T-helper 2 cell (primary cell): Measurements from ENCODE around the gene CYP2U1.
"Not testable (repeated sequence)": the region's sequence is repeated elsewhere in the genome, so short reads cannot be mapped to it uniquely, and the experiment has no call there.

ENCODE experiments used
- DNase-seq, 5 experiments: peaks; one replicate each; pipeline versions ENCODE4 v3.0.0 to v3.0.0-alpha.2; 2012 to 2022

Gene CYP2U1

DNA sequence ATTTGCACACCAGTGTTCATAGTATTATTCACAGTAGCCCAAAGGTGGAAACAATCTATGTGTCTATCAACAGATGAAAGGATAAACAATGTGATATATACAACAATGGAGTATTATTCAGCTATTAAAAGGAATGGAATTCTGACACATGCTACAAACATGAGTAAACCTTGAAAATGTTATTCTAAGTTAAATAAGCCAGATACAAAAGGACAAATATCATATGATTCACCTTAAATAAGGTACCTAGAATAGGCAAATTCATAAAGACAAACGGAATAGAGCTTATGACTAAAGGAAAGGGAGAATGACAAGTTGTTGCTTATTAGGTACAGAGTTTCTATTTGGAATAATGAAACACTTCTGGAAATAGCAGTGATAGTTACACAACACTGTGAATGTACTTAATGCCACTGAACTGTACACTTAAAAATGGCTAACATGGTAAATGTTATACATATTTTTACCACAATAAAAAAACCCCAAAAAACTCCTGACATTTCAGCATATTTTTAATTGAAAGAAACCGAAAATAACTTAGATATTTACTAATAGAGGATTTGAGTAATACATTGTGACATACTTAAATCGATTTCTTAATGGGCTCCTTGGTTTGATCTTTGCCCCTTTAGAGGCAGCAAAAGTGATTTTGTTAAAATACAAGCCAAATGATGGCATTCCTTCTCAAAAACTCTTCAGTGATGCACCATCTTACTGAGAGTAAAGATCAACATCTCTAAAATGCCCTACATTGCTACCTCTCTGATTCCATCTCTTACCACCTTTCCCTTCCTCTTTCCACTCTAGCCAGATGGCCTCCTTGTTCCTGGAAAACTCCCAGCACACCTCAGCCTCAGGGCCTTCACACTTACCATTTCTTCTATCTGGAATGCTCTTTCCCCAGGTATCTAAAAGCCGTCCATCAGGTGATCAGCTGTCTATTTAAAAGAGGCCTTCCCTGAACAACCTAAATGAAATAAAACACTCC, 8.6 kb upstream of the CYP2U1 start:
- DNase-seq: no peak

DNA sequence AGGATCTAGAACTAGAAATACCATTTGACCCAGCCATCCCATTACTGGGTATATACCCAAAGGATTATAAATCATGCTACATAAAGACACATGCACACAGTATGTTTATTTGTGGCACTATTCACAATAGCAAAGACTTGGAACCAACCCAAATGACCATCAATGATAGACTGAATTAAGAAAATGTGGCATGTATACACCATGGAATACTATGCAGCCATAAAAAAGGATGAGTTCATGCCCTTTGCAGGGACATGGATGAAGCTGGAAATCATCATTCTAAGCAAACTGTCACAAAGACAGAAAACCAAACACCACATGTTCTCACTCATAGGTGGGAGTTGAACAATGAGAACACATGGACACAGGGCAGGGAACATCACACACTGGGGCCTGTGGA, 5.6 kb upstream of the CYP2U1 start:
- DNase-seq: not testable (repeated sequence)

DNA sequence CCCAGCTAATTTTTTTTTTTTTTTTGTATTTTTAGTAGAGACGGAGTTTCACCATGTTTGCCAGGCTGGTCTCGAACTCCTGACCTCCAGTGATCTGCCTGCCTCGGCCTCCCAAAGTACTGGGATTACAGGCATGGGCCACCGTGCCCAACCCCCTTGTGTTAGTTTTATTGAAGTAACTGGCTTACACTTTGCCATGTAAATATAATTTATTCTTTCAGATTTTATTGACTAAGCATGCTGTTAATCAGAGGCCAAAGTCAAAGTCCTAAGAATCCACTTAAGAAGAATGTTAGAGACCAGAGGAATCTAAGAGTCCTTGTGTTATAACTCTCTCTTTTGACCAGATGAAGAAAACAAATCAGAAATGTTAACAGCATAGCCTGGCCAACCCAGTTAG, 4.5 kb upstream of the CYP2U1 start:
- DNase-seq: not testable (repeated sequence)

DNA sequence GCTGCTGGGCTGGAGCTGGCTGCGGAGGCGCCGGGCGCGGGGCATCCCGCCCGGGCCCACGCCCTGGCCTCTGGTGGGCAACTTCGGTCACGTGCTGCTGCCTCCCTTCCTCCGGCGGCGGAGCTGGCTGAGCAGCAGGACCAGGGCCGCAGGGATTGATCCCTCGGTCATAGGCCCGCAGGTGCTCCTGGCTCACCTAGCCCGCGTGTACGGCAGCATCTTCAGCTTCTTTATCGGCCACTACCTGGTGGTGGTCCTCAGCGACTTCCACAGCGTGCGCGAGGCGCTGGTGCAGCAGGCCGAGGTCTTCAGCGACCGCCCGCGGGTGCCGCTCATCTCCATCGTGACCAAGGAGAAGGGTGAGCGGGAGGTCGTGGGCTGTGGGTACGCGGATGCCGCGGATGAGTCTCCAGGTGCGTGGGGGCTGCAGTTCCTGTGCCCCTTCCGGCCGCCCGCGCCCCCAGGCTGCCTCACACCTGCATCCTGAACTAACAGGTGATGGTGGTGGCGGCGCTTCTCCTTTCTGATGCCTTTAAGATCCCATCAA, 499 bp downstream of the CYP2U1 start:
- peak in 4 of 5 experiments; percentile 7 to 21 (median 12) for DNase-seq

DNA sequence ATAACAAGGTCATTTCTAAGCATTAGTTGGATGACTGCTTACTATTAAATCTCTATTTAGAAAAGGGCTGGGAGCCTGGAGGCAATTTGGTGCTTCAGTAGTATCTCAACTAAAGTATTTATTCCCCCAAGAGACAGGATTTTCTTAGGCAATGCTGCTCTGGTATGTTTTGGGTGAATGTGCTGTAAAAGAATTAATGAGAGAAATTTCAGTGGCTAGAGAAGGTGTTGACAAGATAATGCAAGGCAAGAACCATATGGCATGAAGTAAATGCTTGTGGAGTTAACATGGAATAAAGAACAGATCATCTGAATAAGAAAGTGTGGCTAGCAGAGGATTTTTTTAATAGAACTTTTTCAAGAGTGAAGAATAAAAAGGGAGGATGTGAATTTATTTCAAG, 3.9 kb downstream of the CYP2U1 start:
- DNase-seq: no peak

DNA sequence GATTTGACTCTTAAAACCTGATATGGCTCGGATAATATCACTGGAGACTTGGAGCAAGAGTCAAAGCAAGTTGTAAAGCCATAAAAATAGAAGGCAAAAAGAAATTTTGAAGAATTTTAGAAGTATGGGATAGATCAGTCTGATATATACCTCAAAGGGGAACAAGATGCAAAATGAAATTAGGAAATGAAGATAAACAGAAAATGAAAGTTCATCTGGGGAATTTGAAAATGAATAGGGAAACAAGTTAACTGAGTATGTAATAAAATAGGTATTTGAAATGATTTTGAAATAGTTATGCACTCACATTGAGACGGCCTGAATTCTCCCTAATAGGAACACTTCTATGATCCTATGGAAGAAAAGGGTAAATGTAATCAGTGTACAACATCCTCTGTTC, 5.7 kb downstream of the CYP2U1 start:
- DNase-seq: no peak

DNA sequence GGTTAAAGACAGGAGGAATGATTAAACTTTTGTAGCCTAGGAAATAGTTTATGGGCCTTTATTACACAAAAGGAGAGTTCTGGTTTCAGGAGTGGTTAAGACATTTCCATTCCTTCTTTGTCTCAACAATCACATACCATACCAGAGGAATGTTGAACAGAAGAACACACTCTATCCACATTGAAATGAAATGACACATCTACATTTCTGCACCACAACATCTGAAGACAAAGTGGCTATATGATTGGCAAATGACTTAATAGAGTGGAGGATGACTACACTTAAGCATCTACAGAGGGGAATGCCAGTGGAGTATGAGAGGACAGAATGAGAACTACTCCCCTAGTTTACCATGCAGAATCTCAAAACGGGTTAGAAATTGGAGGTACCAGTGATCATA, 8.0 kb downstream of the CYP2U1 start:
- no peak for DNase-seq

DNA sequence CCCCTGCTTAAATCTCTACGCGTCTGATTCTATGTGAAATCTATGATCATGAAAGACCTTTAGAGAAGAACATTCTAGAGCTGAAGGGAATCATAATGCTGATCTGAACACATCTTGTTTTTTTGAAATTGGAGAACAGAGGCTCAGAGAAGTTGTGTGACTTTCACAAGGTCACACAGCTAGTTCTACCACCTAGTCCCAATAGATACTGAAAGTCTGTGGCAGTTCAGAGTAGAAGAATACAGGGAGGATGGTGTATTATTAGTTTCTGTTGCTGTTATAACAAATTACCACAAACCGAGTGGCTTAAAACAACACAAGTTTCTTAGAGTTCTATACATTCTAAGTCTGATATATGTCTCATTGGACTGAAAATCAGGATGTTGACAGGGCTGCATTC, 14.5 kb downstream of the CYP2U1 start:
- DNase-seq: no peak

DNA sequence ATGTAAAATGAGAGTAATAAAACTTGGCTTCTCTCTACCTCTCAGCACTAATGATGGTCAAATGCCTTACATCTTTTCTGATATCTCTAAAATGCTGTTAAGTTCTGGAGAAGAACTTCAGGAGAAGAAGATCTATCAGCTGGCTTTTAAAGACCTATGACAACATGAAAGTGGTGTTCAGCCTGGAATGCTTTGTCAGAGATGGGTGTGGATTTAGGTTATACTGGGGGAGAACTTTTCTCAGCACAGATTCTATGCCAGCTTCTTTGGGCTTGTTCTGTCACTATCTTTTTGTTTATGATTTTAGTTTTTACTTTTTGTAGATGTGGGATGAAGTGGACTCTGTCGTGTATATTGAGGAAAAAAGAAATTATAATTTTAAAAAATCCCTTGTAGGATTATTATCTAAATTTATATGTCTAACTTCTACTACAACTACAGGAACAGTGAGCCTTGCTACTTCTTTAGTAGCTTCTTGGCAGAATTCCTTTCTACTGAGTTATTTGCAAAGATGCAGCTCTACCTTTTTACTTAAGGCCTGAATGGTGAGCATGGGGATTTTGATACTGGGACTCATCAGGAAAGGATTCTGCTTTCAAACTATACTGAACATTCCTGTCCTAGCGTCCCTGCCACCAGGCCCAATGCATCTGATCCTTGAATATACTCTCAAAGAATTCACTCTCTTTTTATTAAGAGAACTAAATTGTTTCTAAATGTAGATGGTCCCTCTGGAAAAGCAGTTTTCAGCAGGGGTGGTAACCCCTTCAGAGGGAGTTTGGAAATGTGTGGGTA, 19.6 kb downstream of the CYP2U1 start:
- no peak for DNase-seq

DNA sequence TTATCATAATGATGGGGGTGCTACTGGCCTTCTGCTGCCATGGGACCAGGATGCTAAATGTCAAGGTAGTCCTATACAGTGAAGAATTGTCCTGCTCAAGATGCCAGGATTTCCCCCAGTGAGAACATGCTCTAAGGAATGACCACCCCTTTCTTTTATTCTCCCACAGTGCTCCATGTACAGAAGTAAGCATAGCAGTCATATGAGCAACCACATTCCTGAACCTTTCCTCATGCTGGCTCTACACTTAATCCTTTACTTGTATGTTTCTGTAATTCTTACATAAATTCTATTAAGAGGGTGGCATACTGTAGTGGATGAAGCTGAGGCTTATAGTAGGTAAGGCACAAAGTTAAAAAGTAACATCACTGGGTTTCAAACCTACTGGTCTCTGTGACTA, 20.2 kb downstream of the CYP2U1 start:
- DNase-seq: no peak

DNA sequence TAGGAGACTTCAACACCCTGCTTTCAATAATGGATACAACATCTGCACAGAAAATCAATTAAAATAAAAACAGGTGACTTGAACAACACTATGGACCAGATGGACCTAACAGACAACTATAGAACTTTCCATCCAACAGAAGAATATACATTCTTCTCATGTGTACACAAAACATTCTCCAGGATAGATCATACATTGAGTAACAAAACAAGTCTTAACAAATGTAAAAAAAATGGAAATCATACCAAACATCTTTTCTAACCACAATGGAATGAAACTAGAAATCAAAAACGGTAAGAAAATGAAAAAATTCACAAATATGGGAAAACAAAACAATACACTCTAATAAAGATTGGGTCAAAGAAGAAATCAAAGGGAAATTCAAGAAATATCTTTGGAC, 24.7 kb downstream of the CYP2U1 start:
- no peak for DNase-seq

DNA sequence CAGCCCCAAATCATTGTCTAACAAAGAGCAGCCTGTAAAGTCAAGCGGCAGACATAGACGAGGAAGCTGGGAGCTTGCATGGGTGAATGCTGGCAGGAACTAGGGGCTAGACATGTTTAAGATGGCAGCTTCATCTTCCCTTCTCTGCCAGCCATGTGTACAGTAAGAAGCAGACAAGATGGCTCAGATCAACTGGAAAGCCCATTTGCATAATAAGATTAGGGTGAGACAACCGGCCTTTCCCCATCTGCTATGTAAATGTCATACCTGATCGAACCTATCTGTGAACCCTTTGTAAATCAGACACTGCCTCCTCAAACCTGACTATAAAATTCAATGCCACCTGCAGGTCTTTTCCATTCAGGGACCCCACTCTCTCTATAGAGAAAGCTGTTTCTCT, 35.6 kb downstream of the CYP2U1 start:
- DNase-seq: no peak

DNA sequence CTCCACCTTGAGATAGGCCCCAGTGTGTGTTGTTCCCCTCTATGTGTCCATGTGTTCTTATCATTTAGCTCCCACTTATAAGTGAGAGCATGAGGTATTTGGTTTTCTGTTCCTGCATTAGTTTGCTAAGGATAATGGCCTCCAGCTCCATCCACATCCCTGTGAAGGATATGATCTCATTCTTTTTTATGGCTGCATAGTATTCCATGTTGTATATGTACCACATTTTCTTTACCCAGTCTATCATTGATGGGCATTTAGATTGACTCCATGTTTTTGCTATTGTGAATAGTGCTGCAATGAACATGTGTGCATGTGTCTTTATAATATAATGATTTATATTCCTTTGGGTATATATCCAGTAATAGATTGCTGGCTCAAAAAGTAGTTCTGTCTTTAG, 36.2 kb downstream of the CYP2U1 start:
- DNase-seq: not testable (repeated sequence)

DNA sequence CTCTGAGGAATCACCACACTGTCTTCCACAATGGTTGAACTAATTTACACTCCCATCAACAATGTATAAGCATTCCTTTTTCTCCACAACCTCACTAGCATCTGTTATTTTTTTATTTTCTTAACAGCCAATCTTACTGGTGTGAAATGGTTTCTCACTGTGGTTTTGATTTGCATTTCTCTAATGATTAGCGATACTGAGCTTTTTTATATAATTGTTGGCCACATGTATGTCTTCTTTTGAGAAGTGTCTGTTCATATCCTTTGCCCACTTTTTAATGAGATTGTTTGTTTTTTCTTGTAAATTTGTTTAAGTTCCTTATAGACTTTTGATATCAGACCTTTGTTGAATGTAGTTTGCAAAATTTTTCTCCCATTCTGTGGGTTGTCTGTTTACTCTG, 36.6 kb downstream of the CYP2U1 start:
- not testable (repeated sequence) for DNase-seq

DNA sequence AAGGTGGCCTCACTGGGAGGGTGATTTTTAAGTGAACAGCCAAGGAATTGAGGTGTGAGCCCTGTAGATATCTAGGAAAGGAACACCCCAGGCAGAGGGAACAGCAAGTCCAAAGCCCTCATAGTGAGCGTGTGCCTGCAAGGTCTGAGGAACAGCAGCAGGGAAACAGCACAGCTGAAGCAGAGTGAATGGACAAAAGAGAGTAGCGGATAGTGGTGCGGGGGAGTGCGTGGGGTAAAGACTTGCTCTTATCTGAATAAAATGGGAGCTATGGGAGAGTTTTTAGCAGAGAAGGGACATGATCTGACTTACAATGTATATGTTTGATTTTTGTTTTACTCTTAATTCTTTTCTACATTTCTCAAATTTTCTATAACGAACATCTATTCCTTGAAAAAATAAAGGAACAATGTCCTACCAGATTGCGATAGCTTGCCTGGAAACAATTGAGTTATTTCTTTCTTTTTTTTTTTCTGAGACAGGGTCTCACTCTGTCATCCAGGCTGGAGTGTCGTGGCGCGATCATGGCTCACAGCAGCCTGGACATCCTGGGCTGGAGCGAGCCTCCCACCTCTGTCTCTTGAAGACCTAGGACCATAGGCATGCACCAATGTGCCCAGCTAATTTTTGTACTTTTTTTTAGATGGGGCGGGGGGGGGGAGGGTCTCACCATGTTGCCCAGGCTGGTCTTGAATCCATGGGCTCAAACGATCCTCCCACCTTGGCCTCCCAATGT, 38.9 kb downstream of the CYP2U1 start:
- DNase-seq: no peak

DNA sequence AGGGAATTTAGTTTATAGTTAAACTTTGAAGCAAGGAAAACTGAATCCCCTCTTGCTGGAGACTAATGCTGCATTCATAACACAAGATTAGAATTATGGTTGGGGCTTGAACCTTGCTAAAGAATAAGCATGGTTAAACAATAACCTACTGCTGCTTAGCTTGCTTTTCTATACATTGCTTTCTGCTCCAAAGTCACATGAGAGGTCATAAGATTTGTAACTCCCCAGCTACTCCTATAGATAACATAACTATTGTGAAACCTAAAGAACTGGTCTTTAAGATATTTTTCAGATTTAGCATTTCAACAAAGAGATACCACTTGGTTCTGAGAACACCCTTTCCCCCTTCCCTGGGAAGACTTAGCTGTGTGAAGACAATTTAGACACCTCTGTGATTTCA, 41.3 kb downstream of the CYP2U1 start:
- DNase-seq: no peak

DNA sequence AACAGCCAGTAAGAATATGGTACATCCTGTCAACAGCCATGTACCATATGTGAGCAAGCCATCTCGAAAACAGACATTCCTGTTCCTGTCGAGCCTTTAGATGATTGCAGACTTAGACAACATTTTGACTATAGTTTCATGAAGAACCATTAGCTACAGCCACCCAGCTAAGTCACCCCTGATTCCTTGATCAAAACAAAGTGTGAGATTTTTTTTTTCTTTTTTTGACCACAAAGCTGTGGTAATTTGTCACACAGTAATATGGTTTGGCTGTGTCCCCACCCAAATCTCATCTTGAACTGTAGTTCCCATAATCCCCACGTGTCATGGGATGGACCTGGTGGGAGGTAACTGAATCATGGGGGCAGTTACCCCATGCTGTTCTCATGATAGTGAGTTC, 43.2 kb downstream of the CYP2U1 start:
- peak in 1 of 5 experiments; percentile 5 for DNase-seq

DNA sequence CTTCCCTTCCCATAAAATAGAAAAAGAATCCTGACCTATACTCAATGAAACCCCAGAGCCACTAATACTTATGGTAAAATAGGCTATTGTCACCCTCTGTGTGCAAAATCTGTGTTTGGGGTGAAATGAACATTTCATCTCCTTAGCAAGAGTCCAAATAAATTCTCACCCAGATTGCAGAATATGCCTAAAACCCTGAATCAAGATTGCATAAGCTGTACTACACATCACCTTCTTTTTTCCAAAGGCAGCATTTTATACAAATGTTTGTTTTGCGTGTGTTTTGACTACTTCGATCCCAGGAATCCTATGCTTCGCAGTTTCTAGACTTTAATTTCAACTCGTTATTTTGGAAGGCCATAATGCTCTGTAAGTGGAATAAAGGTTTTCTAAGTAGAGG, 46.1 kb downstream of the CYP2U1 start:
- DNase-seq: no peak

DNA sequence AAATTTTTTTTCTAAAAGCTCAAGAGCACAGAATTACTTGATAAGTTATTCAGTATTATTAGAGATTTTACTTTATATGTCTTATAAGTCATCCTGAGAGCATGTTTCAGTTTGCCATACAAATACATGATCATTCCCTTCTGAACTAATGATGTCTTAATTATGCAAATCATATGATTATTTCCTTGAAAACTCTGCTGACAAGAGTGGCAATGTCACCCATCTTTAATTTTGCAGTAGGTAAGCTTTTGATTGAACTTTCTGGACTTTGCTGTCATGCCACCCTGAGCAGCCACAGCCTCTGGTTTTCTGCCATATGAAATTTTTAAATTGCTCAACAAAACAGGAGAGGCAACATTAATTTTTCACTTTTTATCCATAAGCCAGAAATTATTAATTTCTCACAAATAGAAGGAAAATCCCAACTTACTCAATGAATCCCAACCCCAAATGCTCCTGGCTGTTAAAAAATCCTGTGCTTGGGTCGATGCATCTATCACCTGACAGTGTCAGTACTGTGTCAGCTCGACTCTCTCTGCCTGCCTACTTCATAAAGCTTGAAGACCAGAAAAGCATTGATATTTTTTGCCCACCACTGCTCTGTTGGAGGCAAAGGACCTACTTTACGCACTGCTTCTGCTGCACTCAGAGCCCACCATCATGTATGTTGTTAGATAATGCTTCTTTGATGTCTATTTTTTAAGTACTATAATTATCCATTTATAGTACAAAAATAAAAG, 46.8 kb downstream of the CYP2U1 start:
- no peak for DNase-seq

DNA sequence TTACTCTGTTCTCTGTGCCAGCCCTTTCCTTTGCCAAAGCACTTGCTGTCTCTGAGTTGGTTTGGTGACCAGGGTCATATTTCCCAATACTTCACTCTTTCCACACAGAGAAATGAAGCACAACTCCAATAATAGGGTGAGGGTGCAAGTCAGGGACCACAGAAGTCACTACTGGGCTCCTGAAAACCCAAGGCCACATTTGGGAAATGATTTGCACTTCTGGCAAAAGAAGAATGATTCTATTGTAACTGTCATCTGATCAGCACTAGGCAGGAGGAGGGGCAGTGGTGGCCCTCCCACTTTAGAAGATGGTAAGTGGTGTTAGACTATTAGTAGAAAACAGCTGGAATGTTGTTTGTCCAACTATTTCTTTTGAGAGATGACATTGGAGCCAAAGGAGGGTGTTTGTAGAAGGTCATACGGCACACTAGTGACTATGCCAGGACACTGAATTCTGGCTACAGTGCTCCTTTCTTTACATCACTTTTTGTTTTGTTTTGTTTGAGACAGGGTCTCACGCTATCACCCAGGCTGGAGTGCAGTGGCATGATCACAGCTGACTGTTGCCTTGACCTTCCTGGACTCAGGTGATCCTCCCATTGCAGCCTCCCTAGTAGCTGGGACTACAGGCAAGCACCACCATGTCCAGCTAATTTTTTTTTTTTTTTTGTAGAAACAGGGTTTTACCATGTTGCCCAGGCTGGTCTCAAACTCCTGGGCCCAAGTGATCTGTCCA, 47.5 kb downstream of the CYP2U1 start:
- DNase-seq: no peak
